Measurements from ENCODE around the gene COQ8A.

GRCh38 chr1:226919587-226919986 is 20.5 kb upstream of the COQ8A start:
- no peak for TF ChIP-seq CTCF (IDR thresholded peaks at IDR 0.05; ENCODE audit: low read length)
- no peak for TF ChIP-seq EZH2 (IDR thresholded peaks at IDR 0.05; ENCODE audit: borderline replicate concordance, low read length)

Data from OCI-LY1 (cell line).